ENCODE data around the gene XPNPEP1. TPM values are rescaled to one million over a fixed set of nuclear protein-coding genes. Genes with fewer than 3 reads are reported as not detected.

XPNPEP1 gene
- polyA plus RNA-seq, 1 donor (not counting 4 experiments of a cell fraction or from before 2014, with no cell fraction given): 96.2 TPM

- peaks cover 41% of the 10 kb centered on the region for H3K79me2 ChIP-seq (ENCODE audit: control insufficient read depth, insufficient read depth, low read length)
Observed at GRCh38 chr10:109906316-109906715, 17.0 kb downstream of the XPNPEP1 start.

DNA sequence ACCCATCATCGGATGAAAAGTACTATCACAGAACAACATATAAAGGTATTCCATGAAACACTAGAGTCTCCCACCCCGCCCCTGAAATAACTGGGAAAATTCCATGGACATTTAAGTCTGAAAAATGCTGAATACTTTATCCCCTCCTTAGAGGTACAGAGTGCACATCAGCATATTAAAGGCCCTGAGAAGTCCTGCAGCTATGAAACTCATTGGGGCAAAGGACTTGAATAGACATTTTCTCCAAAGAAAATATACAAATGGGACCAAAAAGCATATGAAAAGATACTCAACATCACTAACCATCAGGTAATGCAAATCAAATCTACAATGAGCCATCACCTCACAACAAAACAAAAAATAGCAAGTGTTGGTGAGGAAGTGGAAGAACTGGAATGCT, 18.9 kb downstream of the XPNPEP1 start:
- Histone ChIP-seq H3K36me3 (ENCODE audit: control insufficient read depth in 2 of 2, extremely low read depth in 1 of 2, insufficient read depth in 2 of 2, low read length in 2 of 2) (peaks cover 14 to 19% of the 10 kb centered on the region in 2 experiments), H3K9me1 (ENCODE audit: control insufficient read depth, extremely low read depth, insufficient read depth, low read length) (no peaks in the 10 kb centered on the region), H3K27me3 (ENCODE audit: control insufficient read depth, extremely low read depth, insufficient read depth, low read length) (no peaks in the 10 kb centered on the region), H3K9ac (ENCODE audit: control insufficient read depth, extremely low read depth, insufficient read depth, low read length) (no peak overlapping the region), H4K20me1 (ENCODE audit: control insufficient read depth, extremely low read depth, insufficient read depth, low read length) (no peaks in the 10 kb centered on the region), H3K4me2 (ENCODE audit: control insufficient read depth, extremely low read depth, insufficient read depth, low read depth, low read length) (no peak overlapping the region), H3K4me1 (ENCODE audit: control insufficient read depth, extremely low read depth, insufficient read depth, low read length) (peaks cover 32% of the 10 kb centered on the region), H3K79me2 (ENCODE audit: control insufficient read depth, insufficient read depth, low read length) (peaks cover 38% of the 10 kb centered on the region), H3K27ac (ENCODE audit: control insufficient read depth, insufficient read depth, low read length) (no peak overlapping the region), H2AFZ (ENCODE audit: control insufficient read depth, low read length) (no peak overlapping the region), H3K4me3 (ENCODE audit: control insufficient read depth in 2 of 3, extremely low read depth in 1 of 3, insufficient read depth in 2 of 3, low read depth in 1 of 3, low read length in 3 of 3) (no peak overlapping the region), H3K9me3 (ENCODE audit: control insufficient read depth, low read depth, low read length) (no peaks in the 10 kb centered on the region)
- dilution Hi-C loops (cut with MboI; ENCODE audit: extremely low pct_ligation_motif_present, low sequenced_read_pairs): no loop called here
- TF ChIP-seq EZH2 (IDR thresholded peaks at IDR 0.05; ENCODE audit: low read length) (no peak), CTCF (optimal IDR thresholded peaks at IDR 0.05 in 1 of 3, IDR thresholded peaks at IDR 0.05 in 1 of 3, conservative IDR thresholded peaks at IDR 0.05 in 1 of 3; ENCODE audit: extremely low read depth in 1 of 3, insufficient read depth in 2 of 3, low read length in 3 of 3) (no peak)
- DNase-seq (ENCODE audit: low read depth, low spot score): no peak
- FAIRE-seq: no peak

More at GRCh38 chr10:109906316-109906715, 17.0 kb downstream of the XPNPEP1 start:
- H3K4me3 ChIP-seq (ENCODE audit: control insufficient read depth in 2 of 3, extremely low read depth in 1 of 3, insufficient read depth in 2 of 3, low read depth in 1 of 3, low read length in 3 of 3): no peak overlapping the region
- no peak overlapping the region for H2AFZ ChIP-seq (ENCODE audit: control insufficient read depth, low read length)
- no peak overlapping the region for H3K4me2 ChIP-seq (ENCODE audit: control insufficient read depth, extremely low read depth, insufficient read depth, low read depth, low read length)
- FAIRE-seq (no peak), DNase-seq (ENCODE audit: low read depth, low spot score) (no peak)
- H3K27ac ChIP-seq (ENCODE audit: control insufficient read depth, insufficient read depth, low read length): no peak overlapping the region
- peaks cover 10 to 15% of the 10 kb centered on the region in 2 experiments for H3K36me3 ChIP-seq (ENCODE audit: control insufficient read depth in 2 of 2, extremely low read depth in 1 of 2, insufficient read depth in 2 of 2, low read length in 2 of 2)
- peaks cover 25% of the 10 kb centered on the region for H3K4me1 ChIP-seq (ENCODE audit: control insufficient read depth, extremely low read depth, insufficient read depth, low read length)
- TF ChIP-seq EZH2 (IDR thresholded peaks at IDR 0.05; ENCODE audit: low read length) (no peak), CTCF (optimal IDR thresholded peaks at IDR 0.05 in 1 of 3, IDR thresholded peaks at IDR 0.05 in 1 of 3, conservative IDR thresholded peaks at IDR 0.05 in 1 of 3; ENCODE audit: extremely low read depth in 1 of 3, insufficient read depth in 2 of 3, low read length in 3 of 3) (no peak)
- dilution Hi-C loops (cut with MboI; ENCODE audit: extremely low pct_ligation_motif_present, low sequenced_read_pairs): no loop called here
- no peak overlapping the region for H3K9ac ChIP-seq (ENCODE audit: control insufficient read depth, extremely low read depth, insufficient read depth, low read length)
- H3K27me3 ChIP-seq (ENCODE audit: control insufficient read depth, extremely low read depth, insufficient read depth, low read length): no peaks in the 10 kb centered on the region
- H4K20me1 ChIP-seq (ENCODE audit: control insufficient read depth, extremely low read depth, insufficient read depth, low read length): no peaks in the 10 kb centered on the region
- H3K9me1 ChIP-seq (ENCODE audit: control insufficient read depth, extremely low read depth, insufficient read depth, low read length): no peaks in the 10 kb centered on the region
- H3K9me3 ChIP-seq (ENCODE audit: control insufficient read depth, low read depth, low read length): no peaks in the 10 kb centered on the region
